ENCODE measurements around the gene DPF3. TPM values are rescaled to one million over a fixed set of nuclear protein-coding genes. Genes with fewer than 3 reads are reported as not detected.

Gene DPF3
- total and polyA plus RNA-seq, 8 donors: 1.4 to 3.6 (median 1.9) TPM

DNA sequence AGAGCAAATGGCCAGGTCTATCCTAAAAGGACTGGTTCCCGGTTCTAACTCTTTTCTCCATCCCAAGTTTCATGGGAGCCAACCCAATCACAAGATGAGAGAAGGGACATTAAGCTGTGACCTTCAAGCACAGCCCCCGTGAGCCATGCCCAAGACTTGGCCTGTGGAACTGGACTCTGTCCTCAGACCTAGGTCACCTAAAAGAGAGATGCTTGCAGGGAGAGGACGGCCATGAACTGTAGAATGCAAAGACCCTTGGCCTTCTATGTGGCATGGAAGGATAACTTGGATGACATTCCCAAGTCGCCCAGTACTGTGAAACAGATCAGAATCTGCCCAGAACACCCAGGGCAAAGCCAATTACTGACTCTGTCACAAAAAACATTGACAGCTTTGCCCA is 263.5 kb downstream of the DPF3 start:
- no peaks in the 10 kb centered on the region for H3K36me3 ChIP-seq
- H3K4me1 ChIP-seq: no peaks in the 10 kb centered on the region
- H3K9me3 ChIP-seq: peaks cover 0 to 9% of the 10 kb centered on the region in 2 donors
- DNase-seq (no peak), ATAC-seq (no peak)
- H3K27ac ChIP-seq: no peak overlapping the region
- H3K27me3 ChIP-seq: no peaks in the 10 kb centered on the region
- H3K4me3 ChIP-seq: no peak overlapping the region
- TF ChIP-seq, protein P1, sequence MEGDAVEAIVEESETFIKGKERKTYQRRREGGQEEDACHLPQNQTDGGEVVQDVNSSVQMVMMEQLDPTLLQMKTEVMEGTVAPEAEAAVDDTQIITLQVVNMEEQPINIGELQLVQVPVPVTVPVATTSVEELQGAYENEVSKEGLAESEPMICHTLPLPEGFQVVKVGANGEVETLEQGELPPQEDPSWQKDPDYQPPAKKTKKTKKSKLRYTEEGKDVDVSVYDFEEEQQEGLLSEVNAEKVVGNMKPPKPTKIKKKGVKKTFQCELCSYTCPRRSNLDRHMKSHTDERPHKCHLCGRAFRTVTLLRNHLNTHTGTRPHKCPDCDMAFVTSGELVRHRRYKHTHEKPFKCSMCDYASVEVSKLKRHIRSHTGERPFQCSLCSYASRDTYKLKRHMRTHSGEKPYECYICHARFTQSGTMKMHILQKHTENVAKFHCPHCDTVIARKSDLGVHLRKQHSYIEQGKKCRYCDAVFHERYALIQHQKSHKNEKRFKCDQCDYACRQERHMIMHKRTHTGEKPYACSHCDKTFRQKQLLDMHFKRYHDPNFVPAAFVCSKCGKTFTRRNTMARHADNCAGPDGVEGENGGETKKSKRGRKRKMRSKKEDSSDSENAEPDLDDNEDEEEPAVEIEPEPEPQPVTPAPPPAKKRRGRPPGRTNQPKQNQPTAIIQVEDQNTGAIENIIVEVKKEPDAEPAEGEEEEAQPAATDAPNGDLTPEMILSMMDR (IDR thresholded peaks at IDR 0.05): no peak
- intact Hi-C loops (cut with DNase I): no loop called here

DNA sequence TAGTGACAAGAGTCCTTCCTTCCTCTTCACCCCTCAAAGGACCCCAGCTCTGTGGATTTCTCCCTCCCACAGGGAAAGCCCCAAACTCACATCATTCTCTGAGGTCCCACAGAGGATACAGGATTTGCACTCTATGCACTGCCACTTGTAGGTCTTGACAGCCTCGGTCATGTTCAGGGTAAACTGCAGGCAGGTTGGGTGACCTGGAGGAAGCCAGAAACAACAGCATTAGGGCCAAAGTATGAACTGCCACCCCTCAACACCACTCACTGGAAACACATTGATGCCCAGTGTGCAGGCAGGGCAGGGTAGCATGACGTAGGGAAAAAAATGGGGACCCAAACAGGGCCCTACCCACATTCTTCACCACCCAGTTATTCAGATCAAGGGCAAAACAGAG is 264.4 kb downstream of the DPF3 start:
- H3K4me1 ChIP-seq: no peaks in the 10 kb centered on the region
- no peaks in the 10 kb centered on the region for H3K27me3 ChIP-seq
- intact Hi-C loops (cut with DNase I): no loop called here
- TF ChIP-seq, protein P1 (IDR thresholded peaks at IDR 0.05): no peak
- no peak for DNase-seq
- H3K27ac ChIP-seq: no peak overlapping the region
- no peak for ATAC-seq
- H3K9me3 ChIP-seq: peaks cover 0 to 9% of the 10 kb centered on the region in 2 donors
- H3K36me3 ChIP-seq: no peaks in the 10 kb centered on the region
- no peak overlapping the region for H3K4me3 ChIP-seq

- ATAC-seq: no peak
- TF ChIP-seq, protein P1 (IDR thresholded peaks at IDR 0.05): no peak
- no peaks in the 10 kb centered on the region for H3K36me3 ChIP-seq
- no peak for DNase-seq
- H3K27ac ChIP-seq: no peak overlapping the region
- peaks cover 0 to 9% of the 10 kb centered on the region in 2 donors for H3K9me3 ChIP-seq
- intact Hi-C loops (cut with DNase I): no loop called here
- H3K4me1 ChIP-seq: no peaks in the 10 kb centered on the region
- no peak overlapping the region for H3K4me3 ChIP-seq
- H3K27me3 ChIP-seq: no peaks in the 10 kb centered on the region
Observed at GRCh38 chr14:72625689-72626088, 268.2 kb downstream of the DPF3 start.

DNA sequence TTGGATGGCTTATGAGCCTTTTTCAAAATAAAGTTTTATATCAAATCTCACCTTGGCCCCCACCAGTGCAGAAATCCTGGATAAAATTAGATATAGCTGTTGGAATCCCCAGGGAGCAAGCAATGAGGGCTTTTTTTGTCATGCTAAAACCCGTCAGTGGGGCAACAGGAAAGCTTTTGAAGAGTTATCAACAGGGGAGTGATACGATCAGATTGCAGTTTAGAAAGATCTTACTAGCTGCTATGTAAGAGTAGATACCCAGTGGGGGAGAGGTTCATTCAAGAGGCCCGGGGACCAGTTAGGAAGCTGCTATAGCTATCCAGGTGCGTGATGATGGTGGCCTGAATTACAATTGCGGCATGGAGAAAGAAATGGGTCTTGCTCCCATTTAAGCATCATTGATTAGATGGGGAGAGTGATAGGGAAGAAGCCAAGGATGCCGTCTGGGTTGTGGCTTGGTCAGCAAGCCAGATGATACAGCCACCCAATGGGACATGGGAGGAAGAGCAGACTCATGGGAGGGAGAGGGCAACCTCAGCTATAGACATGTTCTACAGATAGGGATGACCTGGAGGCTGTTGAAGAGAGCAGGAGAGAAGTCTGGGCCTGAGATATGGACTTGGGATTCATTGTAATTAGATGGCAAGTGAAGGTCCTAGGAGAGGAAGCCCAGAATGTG is 272.4 kb downstream of the DPF3 start:
- Histone ChIP-seq H3K9me3 (peaks cover 0 to 3% of the 10 kb centered on the region in 2 donors), H3K27me3 (no peaks in the 10 kb centered on the region), H3K4me1 (no peaks in the 10 kb centered on the region), H3K36me3 (no peaks in the 10 kb centered on the region), H3K27ac (no peak overlapping the region), H3K4me3 (no peak overlapping the region)
- TF ChIP-seq, protein P1 (IDR thresholded peaks at IDR 0.05): no peak
- ATAC-seq: no peak
- no peak for DNase-seq
- intact Hi-C loops (cut with DNase I): no loop called here

DNA sequence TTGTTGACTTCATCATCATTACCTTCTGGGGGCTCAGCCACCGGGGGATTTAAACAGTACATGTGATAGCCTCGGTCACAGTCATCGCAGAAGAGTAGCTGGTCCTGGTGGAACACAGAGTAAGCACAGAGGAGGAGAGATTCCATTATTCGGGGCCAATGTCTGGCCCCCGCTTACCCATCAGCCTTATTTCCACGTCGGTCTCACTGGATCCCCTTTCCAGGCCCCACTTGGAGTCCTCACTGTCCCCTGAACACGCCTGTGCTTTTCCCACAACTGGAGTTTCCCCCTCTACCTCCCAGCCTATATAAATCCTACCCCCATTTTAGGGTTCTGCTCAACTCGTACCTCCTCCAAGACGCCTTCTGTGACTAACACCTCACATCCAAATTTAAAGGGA is 274.0 kb downstream of the DPF3 start:
- TF ChIP-seq, protein P1 (IDR thresholded peaks at IDR 0.05): no peak
- no peaks in the 10 kb centered on the region for H3K36me3 ChIP-seq

More for the DNA sequence above, 274.0 kb downstream of the DPF3 start:
- no peaks in the 10 kb centered on the region for H3K27me3 ChIP-seq
- H3K9me3 ChIP-seq: no peaks in the 10 kb centered on the region
- no peaks in the 10 kb centered on the region for H3K4me1 ChIP-seq
- ATAC-seq: no peak
- intact Hi-C loops (cut with DNase I): no loop called here
- DNase-seq: no peak
- H3K27ac ChIP-seq: no peak overlapping the region
- H3K4me3 ChIP-seq: no peak overlapping the region

Data from left lung (tissue), 10 donors.